Muscle of leg (tissue), 11 donors: ENCODE measurements around the gene UNC5B. TPM values are rescaled to one million over a fixed set of nuclear protein-coding genes. Genes with fewer than 3 reads are reported as not detected.

ENCODE experiments used
- DNase-seq: peaks from one replicate; pipeline ENCODE4 v3.0.0; 2013
- H3K27ac ChIP-seq: one replicate; pipeline ENCODE4 v1.5.1; 2013; ENCODE audit warnings: mild to moderate bottlenecking, low read length, control low read depth
- H3K27me3 ChIP-seq: one replicate; pipeline ENCODE4 v1.6.1; 2013; ENCODE audit warnings: low read length; ENCODE audit not compliant: control insufficient read depth, insufficient read depth
- H3K36me3 ChIP-seq: one replicate; pipeline ENCODE4 v1.6.1; 2013; ENCODE audit warnings: low read length; ENCODE audit not compliant: control insufficient read depth, insufficient read depth
- H3K4me1 ChIP-seq: one replicate; pipeline ENCODE4 v1.6.1; 2013; ENCODE audit warnings: low read length; ENCODE audit not compliant: control insufficient read depth, insufficient read depth
- H3K4me3 ChIP-seq: one replicate; pipeline ENCODE4 v1.5.1; 2013; ENCODE audit warnings: low read length, control low read depth
- H3K9me3 ChIP-seq: replicated peaks from 2 replicates; pipeline ENCODE4 v1.6.1; 2013; ENCODE audit warnings: low read depth, low read length; ENCODE audit not compliant: control insufficient read depth
- WGBS: methylation state at CpG from one replicate; pipeline ENCODE4 v1.1.5; 2013; ENCODE audit warnings: missing lambda C conversion rate; ENCODE audit not compliant: insufficient coverage; 5-methylcytosine and 5-hydroxymethylcytosine counted together
- polyA plus RNA-seq, 8 donors: library from polyadenylated mRNA; unstranded; fragments of 120-200 nt; gene quantifications; one replicate each; pipeline versions ENCODE4 v1.2.1 to v1.2.3, GENCODE V29; 2013; ENCODE audit warnings: inconsistent platforms in 1 of 8, low replicate concordance in 1 of 8; ENCODE audit not compliant: insufficient read length in 8 of 8, insufficient read depth in 1 of 8
- total RNA-seq: library from RNA; stranded (reverse); fragments of 120-200 nt; gene quantifications from one replicate; pipeline ENCODE4 v1.2.4, GENCODE V29; 2013

UNC5B gene
- total and polyA plus RNA-seq, 9 donors = 6.4 to 13.3 (median 11.9) TPM

DNA sequence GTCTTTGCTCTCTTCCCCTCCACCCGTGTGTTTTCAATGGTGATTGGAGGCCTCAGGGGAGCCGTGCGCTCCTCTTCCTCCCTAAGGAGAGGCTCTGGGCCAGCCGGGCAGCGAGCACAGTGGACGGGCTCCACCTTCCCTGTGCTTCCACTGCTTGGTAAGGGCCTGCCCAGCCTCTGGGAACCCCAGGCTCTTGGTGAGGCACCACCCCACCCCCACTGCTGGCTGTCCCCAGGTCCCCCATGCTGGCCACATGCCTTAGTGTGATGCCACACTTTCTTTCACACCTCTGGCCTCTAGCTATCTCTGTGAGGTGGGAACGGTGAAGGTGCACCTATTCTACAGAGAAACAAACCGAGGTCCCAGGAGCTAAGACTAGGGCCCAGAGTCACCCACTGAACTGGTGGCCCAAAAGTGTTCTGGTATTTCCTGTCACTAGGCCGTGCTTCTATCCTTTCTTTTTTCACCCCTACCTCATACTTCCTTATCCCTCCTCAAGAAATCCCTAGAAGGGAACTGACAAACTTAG lies 53.3 kb downstream of the UNC5B start:
- no peak overlapping the region for H3K4me3 ChIP-seq
- peaks cover 84% of the 10 kb centered on the region for H3K4me1 ChIP-seq
- no peak overlapping the region for H3K27ac ChIP-seq
- H3K27me3 ChIP-seq = no peaks in the 10 kb centered on the region
- WGBS = 69% methylated on average over 5 of the region's 9 CpGs
- DNase-seq = no peak
- H3K36me3 ChIP-seq = no peaks in the 10 kb centered on the region
- no peaks in the 10 kb centered on the region for H3K9me3 ChIP-seq

DNA sequence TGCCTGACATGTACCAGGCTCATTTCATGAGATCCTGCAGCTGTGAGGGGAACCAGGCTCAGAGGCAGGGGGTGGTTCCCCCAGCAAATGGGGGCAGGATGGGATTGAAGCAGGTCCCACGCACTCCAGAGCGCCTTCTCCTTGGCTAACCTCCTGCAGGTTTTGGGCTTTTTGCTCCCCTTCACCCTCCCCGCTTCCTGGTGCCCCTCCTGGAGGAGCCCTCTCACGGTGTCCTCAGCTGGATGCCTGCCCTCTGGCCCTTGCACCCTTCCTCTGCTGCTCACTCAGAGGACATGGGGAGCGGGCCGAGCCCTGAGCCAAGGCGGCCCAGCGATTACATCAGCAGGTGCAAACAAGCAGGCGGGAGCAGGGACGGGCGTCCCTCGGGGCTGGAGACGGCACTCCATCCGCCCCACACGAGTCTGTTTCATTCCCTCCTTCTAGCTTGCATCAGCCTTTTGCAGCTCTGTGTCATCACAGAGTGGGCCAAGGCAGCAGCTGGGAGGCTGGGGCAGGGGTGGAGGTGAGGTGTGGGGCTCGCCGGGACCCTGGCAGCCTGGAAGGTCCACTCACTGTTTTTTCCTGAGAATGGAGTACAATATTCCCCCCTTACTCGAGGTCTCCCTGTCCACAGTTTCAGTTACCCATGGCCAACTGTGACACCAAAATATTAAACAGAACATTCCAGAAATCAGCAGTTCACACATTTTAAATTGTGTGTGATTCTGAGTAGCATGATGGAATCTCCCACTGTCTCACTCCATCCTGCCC lies 54.0 kb downstream of the UNC5B start:
- no peak overlapping the region for H3K4me3 ChIP-seq
- H3K4me1 ChIP-seq = peaks cover 77% of the 10 kb centered on the region
- H3K9me3 ChIP-seq = no peaks in the 10 kb centered on the region
- DNase-seq = peak; percentile 51
- no peaks in the 10 kb centered on the region for H3K27me3 ChIP-seq
- no peak overlapping the region for H3K27ac ChIP-seq
- WGBS = 28% methylated on average over 14 of the region's 18 CpGs
- no peaks in the 10 kb centered on the region for H3K36me3 ChIP-seq

DNA sequence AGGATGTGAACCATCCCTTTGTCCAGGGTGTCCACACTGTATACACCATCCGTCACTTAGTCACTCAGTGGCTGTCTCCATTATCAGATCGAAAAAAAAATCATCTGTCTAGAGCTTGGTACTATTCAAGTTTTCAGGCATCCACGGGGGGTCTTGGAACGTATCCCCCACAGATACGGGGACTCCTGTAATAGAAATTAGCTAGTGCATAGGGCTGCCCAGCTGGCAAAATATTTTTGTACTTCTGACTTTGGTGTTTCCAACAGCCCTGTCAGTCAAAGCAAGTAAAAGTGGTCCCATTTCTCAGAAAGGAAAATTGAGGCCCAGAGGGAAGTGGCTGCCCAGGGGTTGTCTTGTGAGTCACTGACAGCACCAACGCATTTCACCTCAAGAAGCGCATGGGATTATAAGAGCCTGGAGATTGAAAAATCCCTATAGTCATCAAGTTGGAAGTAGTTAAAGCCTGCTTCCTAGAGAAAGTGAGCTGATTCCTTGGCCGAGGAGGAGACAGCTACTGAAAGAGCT lies 54.6 kb downstream of the UNC5B start:
- Histone ChIP-seq H3K27ac (no peak overlapping the region), H3K9me3 (no peaks in the 10 kb centered on the region), H3K27me3 (no peaks in the 10 kb centered on the region), H3K4me1 (peaks cover 75% of the 10 kb centered on the region), H3K36me3 (no peaks in the 10 kb centered on the region), H3K4me3 (no peak overlapping the region)
- DNase-seq = no peak
- 81% methylated on average over 3 of the region's 8 CpGs for WGBS

DNA sequence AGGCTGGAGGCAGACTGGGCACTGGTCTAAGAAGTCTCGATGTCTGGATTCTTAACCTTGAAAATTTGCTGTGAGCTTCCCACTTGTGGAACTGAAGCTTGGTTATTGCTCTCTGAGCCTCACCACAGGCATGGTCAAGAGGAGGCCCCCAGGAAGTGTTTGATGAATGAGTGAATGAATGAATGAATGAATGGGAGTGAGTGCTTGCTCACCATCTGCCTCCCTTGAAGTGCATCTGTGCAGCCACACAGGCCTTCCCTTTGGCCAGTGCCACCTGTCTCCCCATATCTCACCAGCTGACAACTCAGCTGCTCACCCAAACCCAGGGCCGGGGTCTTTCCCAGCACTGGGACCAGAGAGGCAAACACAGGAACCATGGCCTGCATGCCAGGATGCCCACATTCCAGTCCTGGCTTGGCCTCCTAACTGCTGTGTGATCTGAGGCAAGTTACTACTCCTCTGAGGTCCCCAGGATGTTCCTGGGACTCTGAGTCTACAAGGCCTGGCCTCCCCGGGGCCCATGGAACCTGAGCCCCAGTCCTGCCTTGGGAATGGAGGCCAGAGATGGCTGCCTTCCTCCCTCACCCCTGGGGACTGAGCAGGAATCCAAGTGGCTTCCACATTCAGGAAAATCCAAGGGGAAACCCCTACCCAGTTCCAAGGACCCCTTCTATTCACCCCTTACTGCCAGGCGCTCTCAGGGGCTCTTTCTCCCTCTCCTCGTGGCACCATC lies 55.3 kb downstream of the UNC5B start:
- peak; percentile 48 for DNase-seq
- Histone ChIP-seq H3K4me3 (no peak overlapping the region), H3K36me3 (no peaks in the 10 kb centered on the region), H3K27me3 (no peaks in the 10 kb centered on the region), H3K4me1 (peaks cover 75% of the 10 kb centered on the region), H3K27ac (no peak overlapping the region), H3K9me3 (no peaks in the 10 kb centered on the region)
- 81% methylated on average over 5 of the region's 5 CpGs for WGBS

DNA sequence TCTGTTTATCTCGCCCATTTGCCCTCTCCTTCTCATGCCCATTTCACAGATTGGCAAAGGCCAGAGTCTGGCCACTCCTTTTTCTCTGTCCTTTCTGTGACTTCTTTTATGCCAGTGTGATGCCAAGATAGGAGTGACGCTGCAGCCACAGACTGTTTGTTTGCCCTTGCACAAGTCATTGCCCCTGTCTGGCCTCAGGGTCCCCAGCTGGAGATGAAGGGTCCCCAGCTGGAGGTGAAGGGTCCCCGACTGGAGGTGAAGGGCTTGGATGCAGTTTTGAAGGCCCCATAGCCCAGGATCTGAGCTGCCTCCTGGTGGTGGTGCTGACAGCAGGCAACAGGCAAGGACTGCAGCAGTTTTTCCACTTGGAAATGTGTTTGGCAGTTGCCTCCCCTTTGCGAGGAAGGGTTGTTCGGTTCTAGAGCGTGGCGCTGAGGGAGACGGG lies 55.9 kb downstream of the UNC5B start:
- no peaks in the 10 kb centered on the region for H3K27me3 ChIP-seq
- H3K36me3 ChIP-seq = no peaks in the 10 kb centered on the region
- WGBS = 44% methylated on average over 8 of the region's 8 CpGs
- DNase-seq = peak; percentile 71
- no peaks in the 10 kb centered on the region for H3K9me3 ChIP-seq
- H3K4me1 ChIP-seq = peaks cover 69% of the 10 kb centered on the region
- H3K4me3 ChIP-seq = no peak overlapping the region
- peak overlapping the region; percentile 60 for H3K27ac ChIP-seq

DNA sequence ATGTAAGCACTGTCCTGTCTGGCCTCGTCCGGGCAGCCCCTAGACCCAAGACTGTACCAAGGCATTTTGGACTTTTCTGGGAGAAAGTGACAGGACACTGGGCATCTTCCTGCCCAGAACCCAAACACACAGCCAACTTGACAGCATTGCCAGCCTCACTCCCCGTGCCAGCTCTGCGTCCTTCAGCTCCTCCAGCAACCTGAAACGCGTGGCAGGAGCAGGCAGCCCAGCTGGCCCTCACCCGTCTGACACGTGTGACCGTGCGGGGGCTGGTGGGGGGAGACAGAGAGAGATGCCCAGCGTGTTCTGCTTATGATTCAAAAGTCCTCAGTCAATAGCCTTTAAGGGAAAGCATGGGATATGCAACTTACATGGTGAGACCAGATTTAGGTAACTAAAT lies 56.4 kb downstream of the UNC5B start:
- WGBS = 61% methylated on average over 3 of the region's 11 CpGs
- peak overlapping the region; percentile 60 for H3K27ac ChIP-seq
- no peak overlapping the region for H3K4me3 ChIP-seq
- H3K9me3 ChIP-seq = no peaks in the 10 kb centered on the region
- H3K4me1 ChIP-seq = peaks cover 67% of the 10 kb centered on the region
- DNase-seq = peak; percentile 55
- no peaks in the 10 kb centered on the region for H3K36me3 ChIP-seq
- no peaks in the 10 kb centered on the region for H3K27me3 ChIP-seq

DNA sequence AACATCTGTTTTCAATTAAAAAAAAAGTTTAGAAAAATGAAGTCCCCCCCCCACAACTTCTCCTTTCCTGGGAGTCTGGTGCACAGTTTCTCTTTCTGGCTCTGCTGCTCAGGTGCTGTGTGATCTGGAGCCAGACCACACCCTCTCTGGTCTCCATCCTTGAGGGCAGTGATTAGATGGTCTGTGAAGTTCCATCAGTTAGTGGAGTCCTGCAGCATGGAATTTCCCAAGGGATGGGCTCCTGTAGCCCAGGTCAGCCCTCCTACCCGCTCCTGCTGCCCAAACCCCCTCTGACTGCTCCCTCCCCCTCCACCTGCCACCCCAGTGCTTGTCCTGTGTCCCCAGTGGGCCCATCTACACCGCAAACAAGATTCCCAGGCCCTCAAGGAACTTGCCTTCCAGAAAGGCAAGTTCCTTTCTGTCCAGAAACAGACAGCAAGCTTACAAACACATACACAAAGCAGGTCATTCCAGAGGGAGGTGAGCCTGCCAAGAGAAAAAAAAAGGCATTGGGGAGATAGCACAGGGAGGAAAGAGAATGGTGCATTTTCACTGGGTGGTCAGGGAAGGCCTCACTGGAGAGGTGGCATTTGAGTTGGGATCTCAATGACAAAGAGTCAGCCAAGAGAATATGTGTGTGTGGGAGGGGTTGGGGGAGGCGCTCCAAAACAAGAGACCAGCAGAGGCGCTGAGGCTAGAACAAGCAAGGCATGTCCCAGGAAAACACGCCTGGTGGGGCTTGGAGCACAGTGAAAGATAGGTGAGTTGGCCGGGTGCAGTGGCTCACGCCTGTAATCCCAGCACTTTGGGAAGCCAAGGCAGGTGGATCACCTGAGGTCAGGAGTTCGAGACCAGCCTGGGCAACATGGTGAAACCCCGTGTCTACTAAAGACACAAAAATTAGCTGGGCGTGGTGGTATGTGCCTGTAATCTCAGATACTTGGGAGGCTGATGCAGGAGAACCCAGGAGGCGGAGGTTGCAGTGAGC lies 57.2 kb downstream of the UNC5B start:
- Histone ChIP-seq H3K36me3 (no peaks in the 10 kb centered on the region), H3K4me3 (no peak overlapping the region), H3K9me3 (no peaks in the 10 kb centered on the region), H3K4me1 (peaks cover 66% of the 10 kb centered on the region), H3K27me3 (no peaks in the 10 kb centered on the region), H3K27ac (no peak overlapping the region)
- DNase-seq = peak; percentile 40
- 66% methylated on average over 9 of the region's 11 CpGs for WGBS

DNA sequence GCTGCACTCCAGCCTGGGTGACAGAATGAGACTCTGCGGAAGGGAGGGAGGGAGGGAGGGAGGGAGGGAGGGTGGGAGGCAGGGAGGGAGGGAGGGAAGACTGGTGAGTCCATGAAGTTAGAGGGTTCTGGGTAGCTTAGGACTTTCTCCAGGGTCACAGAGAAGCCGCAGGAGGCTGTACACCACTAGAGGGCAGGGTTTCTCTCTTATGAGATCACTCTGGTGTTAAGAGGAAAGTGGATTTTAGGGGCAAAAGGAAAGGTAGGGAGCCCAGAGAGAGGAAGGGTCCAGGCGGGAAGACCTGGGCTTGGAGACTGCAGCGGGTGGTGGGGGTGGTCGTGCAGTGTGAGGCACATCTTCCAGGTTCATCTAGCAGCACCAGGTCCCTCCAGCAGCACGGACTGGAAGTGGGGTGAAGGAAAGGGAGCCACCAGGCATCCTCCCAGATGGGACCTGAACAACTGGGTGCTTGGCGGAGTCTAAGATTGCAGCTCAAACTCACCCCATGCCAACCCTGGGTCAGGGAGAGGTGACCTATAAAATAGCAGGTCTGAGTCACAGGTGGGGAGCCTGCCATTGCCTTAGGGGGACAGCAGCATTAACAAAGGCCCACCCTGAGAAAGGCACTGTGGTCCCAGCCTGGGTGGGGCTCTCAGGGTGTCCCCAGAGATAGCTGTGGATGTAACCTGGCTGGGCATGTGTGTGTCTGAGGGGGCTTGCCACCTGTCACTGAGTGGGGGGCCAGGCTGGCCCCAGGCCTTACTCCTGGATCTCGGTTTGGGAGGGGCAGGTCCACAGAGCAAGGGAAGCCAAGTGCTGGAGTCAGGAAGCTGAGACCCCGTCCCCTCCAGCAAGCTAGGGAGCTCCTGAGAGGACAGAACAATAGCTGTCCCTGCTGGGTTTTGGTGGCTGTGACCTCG lies 58.2 kb downstream of the UNC5B start:
- WGBS = 58% methylated on average over 8 of the region's 10 CpGs
- Histone ChIP-seq H3K4me1 (peaks cover 64% of the 10 kb centered on the region), H3K9me3 (no peaks in the 10 kb centered on the region), H3K4me3 (no peak overlapping the region), H3K27ac (no peak overlapping the region), H3K27me3 (no peaks in the 10 kb centered on the region), H3K36me3 (no peaks in the 10 kb centered on the region)
- DNase-seq = peak; percentile 75

DNA sequence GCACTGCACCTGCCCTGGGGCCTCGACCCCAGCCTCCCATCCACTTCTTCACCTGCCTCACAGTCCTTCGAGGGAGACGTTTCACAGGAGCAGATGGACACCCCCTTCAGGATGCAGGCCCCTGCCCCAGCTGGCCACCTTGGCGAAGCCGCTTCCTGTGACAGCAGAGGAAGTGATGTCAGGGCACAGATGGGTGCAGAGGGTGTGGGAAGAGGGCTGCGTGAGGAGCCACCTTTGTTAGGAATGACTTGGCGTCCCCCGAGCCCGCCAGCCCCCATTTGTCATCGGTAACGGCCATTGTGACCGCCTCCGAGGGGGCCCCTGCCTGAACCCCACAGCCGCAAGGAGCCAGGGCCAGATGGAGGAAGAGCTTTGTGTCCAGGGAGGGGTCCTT lies 59.3 kb downstream of the UNC5B start:
- Histone ChIP-seq H3K4me1 (peaks cover 53% of the 10 kb centered on the region), H3K27ac (no peak overlapping the region), H3K27me3 (no peaks in the 10 kb centered on the region), H3K9me3 (no peaks in the 10 kb centered on the region), H3K36me3 (no peaks in the 10 kb centered on the region), H3K4me3 (no peak overlapping the region)
- 51% methylated on average over 13 of the region's 14 CpGs for WGBS
- DNase-seq = no peak
